Tibial nerve (tissue), 4 donors: Measurements from ENCODE around the gene DLGAP4.

Experiments
- EP300 ChIP-seq, 2 donors: sonication (generic); formaldehyde crosslinking; IDR thresholded peaks; one replicate each; pipeline ENCODE4 v1.6.1; 2017; ENCODE audit warnings: antibody characterized with exemption in 2 of 2, mild to moderate bottlenecking in 1 of 2
- POLR2A ChIP-seq, 2 donors: fragments of 450-650 bp; IDR thresholded peaks; one replicate each; pipeline ENCODE4 v1.6.1; 2017; ENCODE audit warnings: antibody characterized with exemption in 2 of 2, mild to moderate bottlenecking in 2 of 2, moderate library complexity in 2 of 2
- TF ChIP-seq, protein P1 (sequence below), 5 experiments: fragments of 200-600 bp in 3 of 5; fragments of 450-650 bp in 2 of 5; sonication (generic) in 3 of 5; IDR thresholded peaks; one replicate each; pipeline ENCODE4 v1.5.1; 2016 to 2019; ENCODE audit warnings: antibody characterized with exemption in 5 of 5, mild to moderate bottlenecking in 3 of 5, moderate library complexity in 2 of 5

DNA sequence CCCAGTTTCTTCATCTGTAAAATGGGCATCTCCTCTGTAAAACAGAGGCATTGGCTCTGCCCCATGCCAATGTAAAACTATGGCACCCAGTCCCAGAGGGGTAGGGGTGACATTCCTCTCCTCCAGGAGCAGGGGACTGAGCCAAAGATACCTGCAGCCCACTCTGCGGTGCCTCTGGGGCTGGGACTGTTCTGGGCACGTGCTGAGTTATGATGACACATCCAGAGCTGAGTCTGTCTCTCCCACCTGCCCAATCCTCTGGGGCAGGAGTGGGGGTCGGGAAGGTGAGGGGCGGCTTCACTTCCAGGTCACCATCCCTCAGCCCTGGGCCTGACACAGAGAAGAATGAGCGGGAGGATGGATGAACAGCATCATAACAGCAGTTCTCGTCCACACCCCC is 40.0 kb upstream of the DLGAP4 start:
- TF ChIP-seq POLR2A (IDR thresholded peaks at IDR 0.05) (no peak), EP300 (IDR thresholded peaks at IDR 0.05) (no peak)
- TF ChIP-seq, protein P1, sequence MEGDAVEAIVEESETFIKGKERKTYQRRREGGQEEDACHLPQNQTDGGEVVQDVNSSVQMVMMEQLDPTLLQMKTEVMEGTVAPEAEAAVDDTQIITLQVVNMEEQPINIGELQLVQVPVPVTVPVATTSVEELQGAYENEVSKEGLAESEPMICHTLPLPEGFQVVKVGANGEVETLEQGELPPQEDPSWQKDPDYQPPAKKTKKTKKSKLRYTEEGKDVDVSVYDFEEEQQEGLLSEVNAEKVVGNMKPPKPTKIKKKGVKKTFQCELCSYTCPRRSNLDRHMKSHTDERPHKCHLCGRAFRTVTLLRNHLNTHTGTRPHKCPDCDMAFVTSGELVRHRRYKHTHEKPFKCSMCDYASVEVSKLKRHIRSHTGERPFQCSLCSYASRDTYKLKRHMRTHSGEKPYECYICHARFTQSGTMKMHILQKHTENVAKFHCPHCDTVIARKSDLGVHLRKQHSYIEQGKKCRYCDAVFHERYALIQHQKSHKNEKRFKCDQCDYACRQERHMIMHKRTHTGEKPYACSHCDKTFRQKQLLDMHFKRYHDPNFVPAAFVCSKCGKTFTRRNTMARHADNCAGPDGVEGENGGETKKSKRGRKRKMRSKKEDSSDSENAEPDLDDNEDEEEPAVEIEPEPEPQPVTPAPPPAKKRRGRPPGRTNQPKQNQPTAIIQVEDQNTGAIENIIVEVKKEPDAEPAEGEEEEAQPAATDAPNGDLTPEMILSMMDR (IDR thresholded peaks at IDR 0.05) = no peak
